Measurements from ENCODE around the gene PRR12.

The PRR12 gene

GRCh38 chr19:49597703-49597974 lies 6.7 kb downstream of the PRR12 start:
- H3K4me3 ChIP-seq (ENCODE audit: low read length), result no peak overlapping the region
- peaks cover 17% of the 10 kb centered on the region for H3K36me3 ChIP-seq (ENCODE audit: control insufficient read depth, insufficient read depth, low read length)

DNA sequence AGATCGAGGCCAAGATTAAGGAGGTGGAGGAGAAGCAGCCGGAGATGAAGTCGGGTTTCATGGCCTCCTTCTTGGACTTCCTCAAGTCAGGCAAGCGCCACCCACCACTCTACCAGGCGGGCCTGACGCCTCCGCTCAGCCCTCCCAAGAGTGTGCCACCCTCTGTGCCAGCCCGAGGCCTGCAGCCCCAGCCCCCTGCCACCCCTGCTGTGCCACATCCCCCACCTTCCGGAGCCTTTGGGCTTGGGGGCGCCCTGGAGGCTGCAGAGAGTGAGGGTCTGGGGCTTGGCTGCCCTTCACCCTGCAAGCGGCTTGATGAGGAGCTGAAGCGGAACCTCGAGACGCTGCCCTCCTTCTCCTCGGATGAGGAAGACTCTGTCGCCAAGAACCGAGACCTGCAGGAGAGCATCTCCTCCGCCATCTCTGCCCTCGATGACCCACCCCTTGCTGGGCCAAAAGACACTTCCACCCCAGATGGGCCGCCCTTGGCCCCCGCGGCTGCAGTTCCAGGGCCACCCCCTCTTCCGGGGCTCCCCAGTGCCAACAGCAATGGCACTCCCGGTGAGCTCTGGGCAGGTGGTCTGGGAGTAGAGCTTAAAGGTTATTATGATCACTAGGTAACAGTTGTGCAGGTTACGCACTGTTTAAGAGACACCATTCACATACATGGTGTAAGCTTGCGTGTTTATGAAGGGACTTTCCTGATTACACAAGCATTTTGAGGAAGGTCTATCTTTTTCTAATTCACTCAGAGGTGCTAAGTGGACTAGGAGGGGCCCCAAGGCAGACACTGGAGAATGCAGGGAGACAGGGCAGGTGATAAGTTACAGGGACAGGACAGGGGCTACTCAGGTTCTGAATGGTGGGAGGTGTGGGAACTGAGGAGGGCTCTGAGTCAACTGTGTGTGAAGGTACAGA lies 8.7 kb downstream of the PRR12 start:
- no CpG with 5 or more reads among the region's 26 CpGs for WGBS (ENCODE audit: extremely low coverage, insufficient coverage, low lambda C conversion rate)
- no peak overlapping the region for H3K27ac ChIP-seq (ENCODE audit: low read depth, low read length)
- no peak overlapping the region for H2AK5ac ChIP-seq (ENCODE audit: low read length)
- no peak for DNase-seq
- no peak overlapping the region for H3K23ac ChIP-seq (ENCODE audit: low read length)
- peaks cover 13% of the 10 kb centered on the region for H3K79me1 ChIP-seq (ENCODE audit: low read length)
- H2BK120ac ChIP-seq (ENCODE audit: low read depth, low read length), result no peak overlapping the region
- H4K8ac ChIP-seq (ENCODE audit: low read depth, low read length), result no peak overlapping the region
- H2BK15ac ChIP-seq (replicated peaks; ENCODE audit: low read depth), result no peak overlapping the region
- H2BK5ac ChIP-seq (ENCODE audit: low read length), result no peak overlapping the region
- no peaks in the 10 kb centered on the region for H3K4me1 ChIP-seq (ENCODE audit: control insufficient read depth, low read depth, low read length)
- no peak overlapping the region for H3K18ac ChIP-seq (ENCODE audit: low read length)
- H3K27me3 ChIP-seq (ENCODE audit: insufficient read depth, low read length, poor library complexity), result no peaks in the 10 kb centered on the region
- peaks cover 21% of the 10 kb centered on the region for H3K36me3 ChIP-seq (ENCODE audit: control insufficient read depth, insufficient read depth, low read length)
- no peak overlapping the region for H4K5ac ChIP-seq (ENCODE audit: low read length)
- H3K79me2 ChIP-seq (ENCODE audit: control insufficient read depth, insufficient read depth, low read length), result peaks cover 18% of the 10 kb centered on the region
- no peak overlapping the region for H3K4ac ChIP-seq (ENCODE audit: low read depth, low read length)
- no peak overlapping the region for H3K56ac ChIP-seq (ENCODE audit: low read length)
- H3K4me3 ChIP-seq (ENCODE audit: low read length), result no peak overlapping the region
- H3K9ac ChIP-seq (ENCODE audit: low read length), result no peak overlapping the region
- H3K4me2 ChIP-seq (ENCODE audit: low read length), result no peak overlapping the region

More at GRCh38 chr19:49597703-49597974, 6.7 kb downstream of the PRR12 start:
- Histone ChIP-seq H3K9ac (ENCODE audit: low read length) (no peak overlapping the region), H2BK5ac (ENCODE audit: low read length) (no peak overlapping the region), H3K27me3 (ENCODE audit: insufficient read depth, low read length, poor library complexity) (no peaks in the 10 kb centered on the region), H3K23ac (ENCODE audit: low read length) (no peak overlapping the region), H4K8ac (ENCODE audit: low read depth, low read length) (no peak overlapping the region), H3K79me1 (ENCODE audit: low read length) (peaks cover 15% of the 10 kb centered on the region), H2BK15ac (replicated peaks; ENCODE audit: low read depth) (no peak overlapping the region), H2AK5ac (ENCODE audit: low read length) (no peak overlapping the region), H3K4me2 (ENCODE audit: low read length) (no peak overlapping the region), H3K27ac (ENCODE audit: low read depth, low read length) (no peak overlapping the region), H2BK120ac (ENCODE audit: low read depth, low read length) (no peak overlapping the region), H3K4me1 (ENCODE audit: control insufficient read depth, low read depth, low read length) (no peaks in the 10 kb centered on the region), H3K4ac (ENCODE audit: low read depth, low read length) (no peak overlapping the region), H3K79me2 (ENCODE audit: control insufficient read depth, insufficient read depth, low read length) (peaks cover 23% of the 10 kb centered on the region), H4K5ac (ENCODE audit: low read length) (no peak overlapping the region), H3K56ac (ENCODE audit: low read length) (no peak overlapping the region), H3K18ac (ENCODE audit: low read length) (no peak overlapping the region)
- no CpG with 5 or more reads among the region's 29 CpGs for WGBS (ENCODE audit: extremely low coverage, insufficient coverage, low lambda C conversion rate)
- no peak for DNase-seq

GRCh38 chr19:49601482-49602038 lies 10.6 kb downstream of the PRR12 start:
- Histone ChIP-seq H3K23ac (ENCODE audit: low read length) (no peak overlapping the region), H2AK5ac (ENCODE audit: low read length) (no peak overlapping the region), H4K5ac (ENCODE audit: low read length) (no peak overlapping the region), H2BK120ac (ENCODE audit: low read depth, low read length) (no peak overlapping the region), H2BK15ac (replicated peaks; ENCODE audit: low read depth) (no peak overlapping the region), H3K9ac (ENCODE audit: low read length) (no peak overlapping the region), H3K4me2 (ENCODE audit: low read length) (no peak overlapping the region), H4K8ac (ENCODE audit: low read depth, low read length) (no peak overlapping the region), H3K4me3 (ENCODE audit: low read length) (no peak overlapping the region), H2BK5ac (ENCODE audit: low read length) (no peak overlapping the region), H3K27ac (ENCODE audit: low read depth, low read length) (no peak overlapping the region), H3K79me1 (ENCODE audit: low read length) (peaks cover 12% of the 10 kb centered on the region), H3K4ac (ENCODE audit: low read depth, low read length) (no peak overlapping the region), H3K4me1 (ENCODE audit: control insufficient read depth, low read depth, low read length) (no peaks in the 10 kb centered on the region), H3K27me3 (ENCODE audit: insufficient read depth, low read length, poor library complexity) (no peaks in the 10 kb centered on the region), H3K56ac (ENCODE audit: low read length) (no peak overlapping the region), H3K18ac (ENCODE audit: low read length) (no peak overlapping the region), H3K79me2 (ENCODE audit: control insufficient read depth, insufficient read depth, low read length) (peaks cover 22% of the 10 kb centered on the region), H3K36me3 (ENCODE audit: control insufficient read depth, insufficient read depth, low read length) (peaks cover 21% of the 10 kb centered on the region)
- WGBS (ENCODE audit: extremely low coverage, insufficient coverage, low lambda C conversion rate), result no CpG with 5 or more reads among the region's 38 CpGs
- DNase-seq, result no peak

DNA sequence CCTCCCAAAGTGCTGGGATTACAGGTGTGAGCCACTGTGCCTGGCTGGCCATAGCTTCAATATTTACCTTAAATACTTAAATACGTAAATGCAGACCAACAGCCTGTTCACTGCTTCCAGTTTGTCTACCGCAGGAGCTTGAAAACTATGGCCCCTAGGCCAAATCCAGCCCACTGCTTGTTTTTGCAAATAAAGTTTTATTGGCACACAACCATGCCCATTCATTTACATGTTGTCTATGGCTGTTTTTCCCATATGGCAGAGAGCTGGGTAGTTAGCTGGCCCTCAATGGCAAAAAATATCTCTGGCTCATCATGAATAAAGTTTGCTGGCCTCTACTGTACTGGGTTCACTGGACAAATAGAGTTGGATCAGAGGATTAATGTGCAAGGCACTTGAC lies 11.8 kb downstream of the PRR12 start:
- no CpG with 5 or more reads among the region's 2 CpGs for WGBS (ENCODE audit: extremely low coverage, insufficient coverage, low lambda C conversion rate)
- Histone ChIP-seq H2BK120ac (ENCODE audit: low read depth, low read length) (no peak overlapping the region), H3K79me1 (ENCODE audit: low read length) (peaks cover 12% of the 10 kb centered on the region), H3K9ac (ENCODE audit: low read length) (no peak overlapping the region), H2AK5ac (ENCODE audit: low read length) (no peak overlapping the region), H3K4me1 (ENCODE audit: control insufficient read depth, low read depth, low read length) (no peaks in the 10 kb centered on the region), H3K4me3 (ENCODE audit: low read length) (no peak overlapping the region), H4K5ac (ENCODE audit: low read length) (no peak overlapping the region), H2BK5ac (ENCODE audit: low read length) (no peak overlapping the region), H3K56ac (ENCODE audit: low read length) (no peak overlapping the region), H3K18ac (ENCODE audit: low read length) (no peak overlapping the region), H4K8ac (ENCODE audit: low read depth, low read length) (no peak overlapping the region), H3K4ac (ENCODE audit: low read depth, low read length) (no peak overlapping the region), H2BK15ac (replicated peaks; ENCODE audit: low read depth) (no peak overlapping the region), H3K27ac (ENCODE audit: low read depth, low read length) (no peak overlapping the region), H3K36me3 (ENCODE audit: control insufficient read depth, insufficient read depth, low read length) (peaks cover 19% of the 10 kb centered on the region), H3K79me2 (ENCODE audit: control insufficient read depth, insufficient read depth, low read length) (peaks cover 24% of the 10 kb centered on the region), H3K23ac (ENCODE audit: low read length) (no peak overlapping the region), H3K4me2 (ENCODE audit: low read length) (no peak overlapping the region), H3K27me3 (ENCODE audit: insufficient read depth, low read length, poor library complexity) (no peaks in the 10 kb centered on the region)
- DNase-seq, result no peak

GRCh38 chr19:49605605-49606004 lies 14.6 kb downstream of the PRR12 start:
- Histone ChIP-seq H3K79me1 (ENCODE audit: low read length) (peaks cover 9% of the 10 kb centered on the region), H3K18ac (ENCODE audit: low read length) (no peak overlapping the region)
- no CpG with 5 or more reads among the region's 7 CpGs for WGBS (ENCODE audit: extremely low coverage, insufficient coverage, low lambda C conversion rate)

More at GRCh38 chr19:49605605-49606004, 14.6 kb downstream of the PRR12 start:
- Histone ChIP-seq H2AK5ac (ENCODE audit: low read length) (no peak overlapping the region), H3K27ac (ENCODE audit: low read depth, low read length) (no peak overlapping the region), H3K4me1 (ENCODE audit: control insufficient read depth, low read depth, low read length) (no peaks in the 10 kb centered on the region), H3K9ac (ENCODE audit: low read length) (no peak overlapping the region), H4K5ac (ENCODE audit: low read length) (no peak overlapping the region), H3K79me2 (ENCODE audit: control insufficient read depth, insufficient read depth, low read length) (peaks cover 35% of the 10 kb centered on the region), H3K23ac (ENCODE audit: low read length) (no peak overlapping the region), H3K27me3 (ENCODE audit: insufficient read depth, low read length, poor library complexity) (no peaks in the 10 kb centered on the region), H3K4me3 (ENCODE audit: low read length) (no peak overlapping the region), H4K8ac (ENCODE audit: low read depth, low read length) (no peak overlapping the region), H2BK5ac (ENCODE audit: low read length) (no peak overlapping the region), H3K36me3 (ENCODE audit: control insufficient read depth, insufficient read depth, low read length) (peaks cover 17% of the 10 kb centered on the region), H2BK15ac (replicated peaks; ENCODE audit: low read depth) (no peak overlapping the region), H3K4me2 (ENCODE audit: low read length) (no peak overlapping the region), H3K56ac (ENCODE audit: low read length) (no peak overlapping the region), H2BK120ac (ENCODE audit: low read depth, low read length) (no peak overlapping the region), H3K4ac (ENCODE audit: low read depth, low read length) (no peak overlapping the region)
- DNase-seq, result no peak
